ENCODE results near the gene VAMP8.
"Not testable (repeated sequence)": the region's sequence is repeated elsewhere in the genome, so short reads cannot be mapped to it uniquely, and the experiment has no call there.

The VAMP8 gene

DNA sequence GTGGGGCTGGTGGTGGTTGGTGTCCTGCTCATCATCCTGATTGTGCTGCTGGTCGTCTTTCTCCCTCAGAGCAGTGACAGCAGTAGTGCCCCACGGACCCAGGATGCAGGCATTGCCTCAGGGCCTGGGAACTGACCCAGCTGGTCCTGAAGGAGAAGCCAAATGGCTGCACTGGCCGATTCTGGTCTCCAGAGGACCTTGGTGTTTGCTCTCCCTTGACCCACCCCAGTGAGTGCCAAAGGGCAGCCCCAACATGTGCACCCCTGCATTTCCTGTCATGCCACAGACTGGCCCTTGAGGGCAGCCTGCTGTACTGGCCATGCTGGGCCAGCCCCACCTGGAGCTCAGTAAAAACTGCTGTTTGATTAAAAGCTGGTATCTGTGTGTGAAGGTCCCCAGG, 15.6 kb downstream of the VAMP8 start:
- TF ChIP-seq GATA1 (IDR thresholded peaks at IDR 0.05; ENCODE audit: low read depth, low read length) (no peak), POLR2A (IDR thresholded peaks at IDR 0.05; ENCODE audit: low read length) (no peak)
- DNase-seq = no peak

- no peak for DNase-seq
- TF ChIP-seq POLR2A (IDR thresholded peaks at IDR 0.05; ENCODE audit: low read length) (no peak), GATA1 (IDR thresholded peaks at IDR 0.05; ENCODE audit: low read depth, low read length) (no peak)
These were observed 17.4 kb downstream of the VAMP8 start for GRCh38 chr2:85594715-85595300.

GRCh38 chr2:85595301-85596025, 18.1 kb downstream of the VAMP8 start, which contains the start of gene RNF181:
Gene RNF181, plus strand, starts transcription at chr2:85595745. Its CDS starts 19 bp downstream, at chr2:85595764.
- DNase-seq = peak; percentile 97 to 98
- TF ChIP-seq GATA1 (IDR thresholded peaks at IDR 0.05; ENCODE audit: low read depth, low read length) = no peak
- TF ChIP-seq POLR2A (IDR thresholded peaks at IDR 0.05; ENCODE audit: low read length) = peak; percentile 95

- TF ChIP-seq GATA1 (IDR thresholded peaks at IDR 0.05; ENCODE audit: low read depth, low read length) (no peak), POLR2A (IDR thresholded peaks at IDR 0.05; ENCODE audit: low read length) (no peak)
- DNase-seq = no peak
These were observed 18.6 kb downstream of the VAMP8 start for GRCh38 chr2:85596026-85596333.

- DNase-seq = no peak
- TF ChIP-seq POLR2A (IDR thresholded peaks at IDR 0.05; ENCODE audit: low read length) (no peak), GATA1 (IDR thresholded peaks at IDR 0.05; ENCODE audit: low read depth, low read length) (no peak)
These were observed 19.2 kb downstream of the VAMP8 start for GRCh38 chr2:85596486-85597143.

- DNase-seq = no peak
- TF ChIP-seq GATA1 (IDR thresholded peaks at IDR 0.05; ENCODE audit: low read depth, low read length) (no peak), POLR2A (IDR thresholded peaks at IDR 0.05; ENCODE audit: low read length) (no peak)
These were observed 19.9 kb downstream of the VAMP8 start for GRCh38 chr2:85597241-85597640.

DNA sequence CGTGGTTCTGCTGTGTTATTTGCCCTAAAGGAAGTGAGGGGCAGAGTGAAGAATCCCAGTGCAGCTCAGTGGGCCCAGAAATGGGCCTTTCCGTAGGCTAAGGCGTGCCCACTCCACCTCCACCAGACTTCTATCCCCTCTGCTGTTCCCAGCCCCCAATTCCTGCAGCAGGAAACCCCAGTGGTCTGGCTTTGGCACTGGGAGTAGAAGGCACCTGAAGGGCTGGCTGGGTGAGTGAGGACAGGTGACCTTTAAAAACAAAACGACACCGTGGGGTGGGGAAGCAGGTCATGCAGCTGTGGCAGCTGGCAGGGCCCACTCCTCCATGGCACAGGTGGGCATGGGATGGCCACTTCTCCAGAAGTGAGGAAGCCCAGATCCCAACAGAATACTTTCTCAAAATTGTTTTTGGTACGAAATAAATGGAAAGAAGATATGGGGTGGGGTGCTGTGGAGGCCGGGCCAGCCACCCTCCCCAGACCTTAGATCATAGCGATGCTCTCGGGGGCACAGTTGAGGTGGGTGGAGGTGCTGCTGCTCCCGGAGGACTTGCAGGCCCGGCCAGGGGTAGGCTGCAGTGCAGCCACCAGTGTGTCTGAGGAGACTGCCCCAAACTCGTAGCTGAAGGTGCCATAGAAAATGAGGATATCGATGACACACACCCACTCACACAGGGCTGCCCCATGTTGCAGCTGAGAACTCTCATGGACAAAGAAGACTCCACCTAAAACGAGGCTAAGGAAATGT, 21.4 kb downstream of the VAMP8 start:
- no peak for DNase-seq
- no peak for TF ChIP-seq GATA1 (IDR thresholded peaks at IDR 0.05; ENCODE audit: low read depth, low read length)
- no peak for TF ChIP-seq POLR2A (IDR thresholded peaks at IDR 0.05; ENCODE audit: low read length)

GRCh38 chr2:85599468-85600234, 22.3 kb downstream of the VAMP8 start:
- DNase-seq = no peak
- TF ChIP-seq POLR2A (IDR thresholded peaks at IDR 0.05; ENCODE audit: low read length) (no peak), GATA1 (IDR thresholded peaks at IDR 0.05; ENCODE audit: low read depth, low read length) (no peak)

- no peak for TF ChIP-seq GATA1 (IDR thresholded peaks at IDR 0.05; ENCODE audit: low read depth, low read length)
- TF ChIP-seq POLR2A (IDR thresholded peaks at IDR 0.05; ENCODE audit: low read length) = no peak
- DNase-seq = no peak
These were observed 22.8 kb downstream of the VAMP8 start for GRCh38 chr2:85600235-85600575.

DNA sequence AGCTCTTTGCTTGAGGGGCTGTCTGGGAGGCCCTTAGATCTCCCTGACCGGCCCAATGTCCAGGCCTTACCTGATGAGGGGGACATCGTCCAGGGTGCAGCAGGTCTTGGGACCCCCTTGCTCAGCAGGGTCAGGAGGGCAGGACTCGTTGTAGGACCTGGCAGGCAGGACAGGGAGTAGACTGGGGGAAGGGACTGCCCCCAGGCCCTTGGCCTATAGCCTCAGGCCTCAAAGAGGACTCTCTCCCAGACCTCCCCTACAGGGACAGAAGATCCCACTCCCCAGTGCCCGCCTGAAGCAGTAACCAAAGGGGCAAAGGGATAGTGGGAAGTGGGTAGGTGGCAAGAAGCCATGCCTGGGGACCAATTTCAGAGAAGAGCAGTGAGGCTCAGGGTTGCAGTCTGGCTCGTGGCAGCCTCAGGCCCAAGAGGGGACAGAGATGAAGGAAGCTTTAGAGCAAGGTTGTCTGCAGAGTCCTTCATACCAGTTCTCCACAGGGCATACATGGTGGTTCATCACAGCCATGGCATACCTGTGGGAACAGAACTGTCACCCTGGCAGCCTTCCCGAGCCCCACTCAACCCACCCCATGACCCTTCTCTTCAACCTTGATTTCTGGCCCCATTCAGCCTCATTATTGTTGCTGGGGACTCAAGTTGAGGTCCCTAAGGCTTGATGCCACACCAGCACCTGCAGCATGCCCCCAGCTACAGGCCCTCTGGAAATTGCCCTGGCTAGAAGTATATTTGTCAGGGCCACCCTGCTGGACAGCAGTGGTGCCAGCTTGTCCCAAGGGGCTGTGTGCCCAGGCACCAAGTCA, 23.8 kb downstream of the VAMP8 start:
- TF ChIP-seq GATA1 (IDR thresholded peaks at IDR 0.05; ENCODE audit: low read depth, low read length) = no peak
- DNase-seq = no peak

DNA sequence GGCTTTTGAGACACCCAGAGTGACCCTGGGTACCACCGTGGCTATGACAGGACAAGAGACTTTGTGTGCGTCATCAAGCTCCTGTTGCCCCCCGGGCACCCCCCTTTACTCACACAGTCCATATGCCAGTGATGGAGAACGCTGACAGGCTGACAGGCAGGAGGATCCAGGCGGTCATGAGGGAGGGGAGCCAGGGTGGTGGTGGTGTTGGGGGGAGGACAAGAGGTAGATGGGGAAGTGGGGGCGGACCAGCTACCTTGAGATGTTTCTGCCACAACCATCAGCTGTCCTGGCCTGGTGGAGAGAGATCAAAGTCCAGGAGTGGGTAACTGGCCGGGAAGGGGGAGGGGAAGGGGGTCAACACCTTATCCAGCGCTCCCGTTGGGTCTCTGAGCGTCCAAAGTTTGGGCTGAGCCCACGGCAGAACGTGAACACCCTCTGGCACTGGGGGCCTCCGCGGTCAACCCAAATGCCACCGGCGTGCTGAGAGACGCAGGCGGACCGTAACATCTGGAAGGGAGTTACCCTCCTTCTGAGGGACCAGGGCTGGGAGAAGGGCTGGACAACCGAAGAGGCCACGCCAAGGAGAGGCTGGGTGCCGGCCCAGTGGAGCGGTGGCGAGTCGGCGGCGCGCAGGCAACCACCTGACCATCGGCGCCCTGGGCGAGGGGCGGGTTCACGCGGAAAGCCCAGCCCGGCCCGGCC, 24.5 kb downstream of the VAMP8 start:
- TF ChIP-seq GATA1 (IDR thresholded peaks at IDR 0.05; ENCODE audit: low read depth, low read length) = no peak
- TF ChIP-seq POLR2A (IDR thresholded peaks at IDR 0.05; ENCODE audit: low read length) = no peak
- DNase-seq = no peak

DNA sequence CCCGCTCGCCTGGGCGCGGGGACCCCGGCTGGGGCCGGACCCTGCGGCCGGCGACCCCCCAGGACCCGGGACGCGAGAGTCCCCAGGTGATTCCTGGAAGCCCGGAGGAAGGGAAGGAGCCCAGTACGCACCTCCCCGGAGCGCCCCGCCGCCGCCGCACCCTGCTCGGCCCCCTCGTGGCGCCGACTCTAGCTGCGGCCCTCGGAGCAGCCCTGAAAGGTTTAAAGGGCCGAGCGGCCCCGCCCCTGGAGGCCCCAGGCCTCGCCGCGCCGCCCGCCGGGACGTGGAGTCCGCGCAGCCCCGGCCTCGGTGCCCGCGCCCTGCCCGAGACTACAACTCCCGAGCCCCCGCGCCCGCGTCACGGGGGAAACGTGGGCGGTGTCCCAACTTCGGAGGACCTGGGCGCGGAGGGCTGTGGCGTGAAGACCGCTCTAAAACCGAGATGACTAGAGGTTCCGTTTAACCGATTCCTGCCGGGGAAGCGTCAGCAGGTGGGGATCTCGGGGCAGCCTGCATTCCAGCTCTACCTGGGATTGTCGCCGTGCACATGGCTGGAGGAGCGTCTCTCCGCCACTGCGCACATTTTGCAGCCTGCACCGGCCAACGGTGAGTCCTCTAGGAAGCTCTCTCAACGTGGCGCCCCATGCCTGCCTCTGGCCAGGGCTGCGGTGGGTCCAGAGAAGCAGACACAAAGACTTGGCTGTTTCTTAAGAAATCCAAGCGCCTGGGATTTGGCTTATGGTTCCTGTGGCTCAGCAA, 25.3 kb downstream of the VAMP8 start, which contains the start of gene TMEM150A:
Gene TMEM150A (minus strand): TSS at position 223 of the 759 bp plus-strand sequence. CDS start 750 bp downstream, outside the sequence.
- no peak for TF ChIP-seq POLR2A (IDR thresholded peaks at IDR 0.05; ENCODE audit: low read length)
- no peak for TF ChIP-seq GATA1 (IDR thresholded peaks at IDR 0.05; ENCODE audit: low read depth, low read length)
- peak; percentile 86 to 90 for DNase-seq

GRCh38 chr2:85604133-85604444, 26.7 kb downstream of the VAMP8 start:
- DNase-seq = not testable (repeated sequence)

Data from erythroblast (primary cell).